Neural cell (in vitro differentiated cells): ENCODE measurements around the gene ZFP62. TPM values are rescaled to one million over a fixed set of nuclear protein-coding genes. Genes with fewer than 3 reads are reported as not detected.

Experiments
- H2AFZ ChIP-seq: fragments of 200-600, 300-800 bp; sonication (generic), shearing (Covaris generic); 2 replicates; pipeline ENCODE4 v1.6.0; 2014; ENCODE audit warnings: low read depth, mild to moderate bottlenecking, antibody characterized with exemption, low read length, moderate library complexity
- H3F3A ChIP-seq: fragments of 200-600 bp; shearing (Covaris generic); 2 replicates; pipeline ENCODE4 v1.6.1; 2016; ENCODE audit warnings: mild to moderate bottlenecking, moderate library complexity, mixed read lengths, antibody characterized with exemption, low read length; ENCODE audit not compliant: insufficient read depth, poor library complexity, severe bottlenecking
- H3K27ac ChIP-seq: fragments of 200-600, 300-800 bp; sonication (generic), shearing (Covaris generic); 2 replicates; pipeline ENCODE4 v1.5.1; 2014; ENCODE audit warnings: mild to moderate bottlenecking, low read length, moderate library complexity
- H3K27me3 ChIP-seq: fragments of 300-800, 200-600 bp; sonication (generic), shearing (Covaris generic); 2 replicates; pipeline ENCODE4 v1.6.0; 2014; ENCODE audit warnings: mild to moderate bottlenecking, low read depth, low read length, moderate library complexity; ENCODE audit not compliant: insufficient read depth
- H3K36me3 ChIP-seq: fragments of 300-800, 200-600 bp; sonication (generic), shearing (Covaris generic); 2 replicates; pipeline ENCODE4 v1.5.1; 2014; ENCODE audit warnings: mild to moderate bottlenecking, antibody characterized with exemption, low read length, moderate library complexity; ENCODE audit not compliant: insufficient read depth
- H3K4me2 ChIP-seq: fragments of 300-800, 200-600 bp; sonication (generic), shearing (Covaris generic); 2 replicates; pipeline ENCODE4 v1.6.0; 2014; ENCODE audit warnings: mild to moderate bottlenecking, low read length
- H3K4me3 ChIP-seq: fragments of 300-800, 200-600 bp; sonication (generic), shearing (Covaris generic); 2 replicates; pipeline ENCODE4 v1.5.1; 2014; ENCODE audit warnings: mild to moderate bottlenecking, low read length, moderate library complexity
- H3K79me2 ChIP-seq: fragments of 200-600 bp; shearing (Covaris generic); replicated peaks from 2 replicates; pipeline ENCODE4 v1.6.0; 2014; ENCODE audit warnings: mild to moderate bottlenecking, low read length, moderate library complexity; ENCODE audit not compliant: insufficient read depth
- H3K9ac ChIP-seq: fragments of 300-800, 200-600 bp; sonication (generic), shearing (Covaris generic); 2 replicates; pipeline ENCODE4 v1.6.1; 2016; ENCODE audit warnings: mild to moderate bottlenecking, low read length, mixed read lengths
- H3K9me2 ChIP-seq: fragments of 200-600 bp; shearing (Covaris generic); 2 replicates; pipeline ENCODE4 v1.6.1; 2016; ENCODE audit warnings: mild to moderate bottlenecking, low read length, mixed read lengths; ENCODE audit not compliant: insufficient read depth
- H3K9me3 ChIP-seq: fragments of 200-600, 300-800 bp; sonication (generic), shearing (Covaris generic); 2 replicates; pipeline ENCODE4 v1.6.1; 2016; ENCODE audit warnings: mild to moderate bottlenecking, mixed run types, low read length, moderate library complexity, mixed read lengths
- H4K20me1 ChIP-seq: fragments of 200-600 bp; shearing (Covaris generic); 2 replicates; pipeline ENCODE4 v1.6.1; 2016; ENCODE audit warnings: mild to moderate bottlenecking, mixed run types; ENCODE audit not compliant: insufficient read depth
- EP300 ChIP-seq: fragments of 450-650 bp; conservative IDR thresholded peaks from 2 replicates; pipeline ENCODE4 v1.6.1; 2014; ENCODE audit warnings: antibody characterized with exemption, mild to moderate bottlenecking, moderate library complexity; ENCODE audit not compliant: poor library complexity, severe bottlenecking
- EZH2 ChIP-seq: fragments of 200-600, 300-800 bp; shearing (Covaris generic), sonication (generic); IDR thresholded peaks from 2 replicates; pipeline ENCODE4 v1.6.1; 2014; ENCODE audit warnings: antibody characterized with exemption, low read length, borderline replicate concordance, mild to moderate bottlenecking; ENCODE audit not compliant: insufficient read depth, poor library complexity, severe bottlenecking
- MXI1 ChIP-seq: fragments of 450-650 bp; conservative IDR thresholded peaks from 2 replicates; pipeline ENCODE4 v1.6.1; 2014; ENCODE audit warnings: antibody characterized with exemption, mild to moderate bottlenecking; ENCODE audit not compliant: poor library complexity, severe bottlenecking
- POLR2AphosphoS5 ChIP-seq: IDR thresholded peaks from 2 replicates; pipeline ENCODE4 v1.6.1; 2012
- RAD21 ChIP-seq: fragments of 450-650 bp; conservative IDR thresholded peaks from 2 replicates; pipeline ENCODE4 v1.6.1; 2014; ENCODE audit warnings: antibody characterized with exemption, mild to moderate bottlenecking, moderate library complexity
- SMC3 ChIP-seq: fragments of 450-650 bp; conservative IDR thresholded peaks from 2 replicates; pipeline ENCODE4 v1.6.1; 2014; ENCODE audit warnings: antibody characterized with exemption, mild to moderate bottlenecking, moderate library complexity; ENCODE audit not compliant: poor library complexity
- TAF1 ChIP-seq: IDR thresholded peaks from 2 replicates; pipeline ENCODE4 v1.6.1; 2012; ENCODE audit warnings: low read depth
- polyA plus RNA-seq: library from polyadenylated mRNA; depleted of rRNA; stranded (reverse); fragments of >200 nt; gene quantifications from 2 replicates; pipeline ENCODE4 v1.2.3, GENCODE V29; 2014
- small RNA-seq, 3 experiments: library from RNA; depleted of rRNA; stranded (forward); fragments of <200 nt; gene quantifications; one replicate each; pipeline ENCODE3, GENCODE V24; 2012
- TF ChIP-seq, protein P1 (sequence below): fragments of 450-650 bp; IDR thresholded peaks from 2 replicates; pipeline ENCODE4 v1.5.1; 2014; ENCODE audit warnings: antibody characterized with exemption, mild to moderate bottlenecking, moderate library complexity; ENCODE audit not compliant: poor library complexity, severe bottlenecking
- TF ChIP-seq, protein P2 (sequence below): IDR thresholded peaks from 2 replicates; pipeline ENCODE4 v1.6.1; 2012; ENCODE audit warnings: borderline replicate concordance

Gene ZFP62
- polyA plus RNA-seq, 1 donor from 2014 or later: 69.1 TPM

DNA sequence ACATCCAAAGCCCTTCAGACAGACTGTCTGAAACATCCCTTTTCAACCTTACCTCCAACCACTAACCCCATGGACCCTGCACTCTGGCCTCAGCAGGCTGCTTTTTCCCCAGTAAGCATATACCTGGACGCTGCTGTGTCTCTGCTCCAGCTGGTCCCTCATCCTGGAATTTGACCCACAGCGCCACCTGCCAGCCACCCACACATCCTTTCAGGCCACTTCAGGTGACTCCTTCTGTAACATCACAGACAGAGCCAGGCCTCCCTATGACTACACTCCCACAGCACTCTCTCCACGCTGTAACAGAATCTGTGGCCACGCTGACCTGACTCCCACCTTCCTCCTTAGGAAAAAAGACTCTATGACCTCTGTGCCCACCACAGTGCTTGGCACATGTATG lies 61.9 kb downstream of the ZFP62 start:
- no peaks in the 10 kb centered on the region for H4K20me1 ChIP-seq
- H3K4me3 ChIP-seq: no peak overlapping the region
- no peak overlapping the region for H3K4me2 ChIP-seq
- H3K9me2 ChIP-seq: no peaks in the 10 kb centered on the region
- H3K27ac ChIP-seq: no peak overlapping the region
- H2AFZ ChIP-seq: no peak overlapping the region
- peaks cover 31% of the 10 kb centered on the region for H3K79me2 ChIP-seq
- H3K9ac ChIP-seq: no peak overlapping the region
- H3F3A ChIP-seq: no peaks in the 10 kb centered on the region
- no peaks in the 10 kb centered on the region for H3K36me3 ChIP-seq
- TF ChIP-seq SMC3: no peak
- no peak for TF ChIP-seq TAF1
- TF ChIP-seq, protein P1, sequence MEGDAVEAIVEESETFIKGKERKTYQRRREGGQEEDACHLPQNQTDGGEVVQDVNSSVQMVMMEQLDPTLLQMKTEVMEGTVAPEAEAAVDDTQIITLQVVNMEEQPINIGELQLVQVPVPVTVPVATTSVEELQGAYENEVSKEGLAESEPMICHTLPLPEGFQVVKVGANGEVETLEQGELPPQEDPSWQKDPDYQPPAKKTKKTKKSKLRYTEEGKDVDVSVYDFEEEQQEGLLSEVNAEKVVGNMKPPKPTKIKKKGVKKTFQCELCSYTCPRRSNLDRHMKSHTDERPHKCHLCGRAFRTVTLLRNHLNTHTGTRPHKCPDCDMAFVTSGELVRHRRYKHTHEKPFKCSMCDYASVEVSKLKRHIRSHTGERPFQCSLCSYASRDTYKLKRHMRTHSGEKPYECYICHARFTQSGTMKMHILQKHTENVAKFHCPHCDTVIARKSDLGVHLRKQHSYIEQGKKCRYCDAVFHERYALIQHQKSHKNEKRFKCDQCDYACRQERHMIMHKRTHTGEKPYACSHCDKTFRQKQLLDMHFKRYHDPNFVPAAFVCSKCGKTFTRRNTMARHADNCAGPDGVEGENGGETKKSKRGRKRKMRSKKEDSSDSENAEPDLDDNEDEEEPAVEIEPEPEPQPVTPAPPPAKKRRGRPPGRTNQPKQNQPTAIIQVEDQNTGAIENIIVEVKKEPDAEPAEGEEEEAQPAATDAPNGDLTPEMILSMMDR: no peak
- TF ChIP-seq RAD21: no peak
- TF ChIP-seq, protein P2, sequence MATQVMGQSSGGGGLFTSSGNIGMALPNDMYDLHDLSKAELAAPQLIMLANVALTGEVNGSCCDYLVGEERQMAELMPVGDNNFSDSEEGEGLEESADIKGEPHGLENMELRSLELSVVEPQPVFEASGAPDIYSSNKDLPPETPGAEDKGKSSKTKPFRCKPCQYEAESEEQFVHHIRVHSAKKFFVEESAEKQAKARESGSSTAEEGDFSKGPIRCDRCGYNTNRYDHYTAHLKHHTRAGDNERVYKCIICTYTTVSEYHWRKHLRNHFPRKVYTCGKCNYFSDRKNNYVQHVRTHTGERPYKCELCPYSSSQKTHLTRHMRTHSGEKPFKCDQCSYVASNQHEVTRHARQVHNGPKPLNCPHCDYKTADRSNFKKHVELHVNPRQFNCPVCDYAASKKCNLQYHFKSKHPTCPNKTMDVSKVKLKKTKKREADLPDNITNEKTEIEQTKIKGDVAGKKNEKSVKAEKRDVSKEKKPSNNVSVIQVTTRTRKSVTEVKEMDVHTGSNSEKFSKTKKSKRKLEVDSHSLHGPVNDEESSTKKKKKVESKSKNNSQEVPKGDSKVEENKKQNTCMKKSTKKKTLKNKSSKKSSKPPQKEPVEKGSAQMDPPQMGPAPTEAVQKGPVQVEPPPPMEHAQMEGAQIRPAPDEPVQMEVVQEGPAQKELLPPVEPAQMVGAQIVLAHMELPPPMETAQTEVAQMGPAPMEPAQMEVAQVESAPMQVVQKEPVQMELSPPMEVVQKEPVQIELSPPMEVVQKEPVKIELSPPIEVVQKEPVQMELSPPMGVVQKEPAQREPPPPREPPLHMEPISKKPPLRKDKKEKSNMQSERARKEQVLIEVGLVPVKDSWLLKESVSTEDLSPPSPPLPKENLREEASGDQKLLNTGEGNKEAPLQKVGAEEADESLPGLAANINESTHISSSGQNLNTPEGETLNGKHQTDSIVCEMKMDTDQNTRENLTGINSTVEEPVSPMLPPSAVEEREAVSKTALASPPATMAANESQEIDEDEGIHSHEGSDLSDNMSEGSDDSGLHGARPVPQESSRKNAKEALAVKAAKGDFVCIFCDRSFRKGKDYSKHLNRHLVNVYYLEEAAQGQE: no peak
- H3K9me3 ChIP-seq: no peaks in the 10 kb centered on the region
- H3K27me3 ChIP-seq: no peaks in the 10 kb centered on the region

DNA sequence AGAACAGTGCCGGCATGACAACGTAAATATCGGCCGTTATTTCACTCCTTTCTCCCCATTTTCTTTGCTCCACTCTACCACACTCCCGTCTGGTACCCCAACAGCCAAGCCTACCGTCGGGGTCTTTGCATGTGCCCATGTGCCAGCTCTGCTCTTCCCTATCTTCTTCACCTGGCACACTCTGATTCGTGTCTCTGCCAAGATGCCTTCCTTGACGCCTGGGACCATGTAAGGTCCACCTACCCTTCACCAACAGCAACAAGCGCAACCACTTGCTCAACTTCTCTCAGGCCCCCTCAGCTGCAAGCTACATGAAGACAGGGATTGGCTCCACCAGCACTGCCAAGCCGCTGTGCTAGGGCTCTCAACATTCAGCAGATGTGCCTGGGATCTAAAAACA lies 62.9 kb downstream of the ZFP62 start:
- no peaks in the 10 kb centered on the region for H3K9me3 ChIP-seq
- no peak overlapping the region for H3K27ac ChIP-seq
- H3K9me2 ChIP-seq: no peaks in the 10 kb centered on the region
- no peak overlapping the region for H3K9ac ChIP-seq
- no peaks in the 10 kb centered on the region for H3K27me3 ChIP-seq
- no peaks in the 10 kb centered on the region for H3K36me3 ChIP-seq
- no peak overlapping the region for H2AFZ ChIP-seq
- no peak overlapping the region for H3K4me2 ChIP-seq
- peaks cover 26% of the 10 kb centered on the region for H3K79me2 ChIP-seq
- no peaks in the 10 kb centered on the region for H4K20me1 ChIP-seq
- TF ChIP-seq EP300 (no peak), SMC3 (no peak), MXI1 (no peak), RAD21 (no peak), POLR2AphosphoS5 (no peak), EZH2 (no peak)
- H3F3A ChIP-seq: no peaks in the 10 kb centered on the region
- no peak overlapping the region for H3K4me3 ChIP-seq

Small RNA genes within 50 kb of the gene (small RNA-seq; reads per million reads assigned to genes)
- gene RF00019: 0 to 1.2 (median 0) reads per million in 3 experiments

Other genes starting within 250 kb of the ZFP62 start
- 0.04 and 4.1 TPM in 2 replicates for gene FLT4, start 211.7 kb downstream of the ZFP62 start, polyA plus RNA-seq
- gene OR2Y1, start 121.2 kb downstream of the ZFP62 start, polyA plus RNA-seq: not detected in 2 replicates
- gene MGAT1, start 58.5 kb downstream of the ZFP62 start, polyA plus RNA-seq: 31.8 and 42.6 TPM in 2 replicates
- gene BTNL8, start 37.9 kb upstream of the ZFP62 start, polyA plus RNA-seq: not detected in 2 replicates
- not detected in 2 replicates for gene BTNL3, start 127.6 kb upstream of the ZFP62 start, polyA plus RNA-seq
- gene BTNL9, start 179.0 kb upstream of the ZFP62 start, polyA plus RNA-seq: 13.9 and 18.7 TPM in 2 replicates